DND-41 (cell line): ENCODE measurements around the gene LTBP2.

Experiments used
- CTCF ChIP-seq: IDR thresholded peaks from 2 replicates; pipeline ENCODE4 v1.5.1; 2012; ENCODE audit warnings: borderline replicate concordance, low read length, moderate library complexity, mild to moderate bottlenecking; ENCODE audit not compliant: poor library complexity, severe bottlenecking; ENCODE audit errors: extremely low read depth
- EZH2 ChIP-seq: IDR thresholded peaks from 3 replicates; pipeline ENCODE4 v1.6.1; 2012; ENCODE audit warnings: borderline replicate concordance, low read depth, mild to moderate bottlenecking, moderate library complexity, low read length, inconsistent platforms; ENCODE audit not compliant: severe bottlenecking

GRCh38 chr14:74567219-74567618 is 44.8 kb downstream of the LTBP2 start:
- TF ChIP-seq EZH2: no peak
- TF ChIP-seq CTCF: no peak
